Testis (tissue), 2 donors: Measurements from ENCODE around the gene TRAF6.

ENCODE experiments used
- POLR2A ChIP-seq: fragments of 450-650 bp; IDR thresholded peaks from one replicate; pipeline ENCODE4 v1.6.1; 2017; ENCODE audit warnings: antibody characterized with exemption, mild to moderate bottlenecking, moderate library complexity
- TF ChIP-seq, protein P1 (sequence below), 3 experiments: fragments of 450-650 bp in 2 of 3; fragments of 200-600 bp in 1 of 3; sonication (generic) in 1 of 3; IDR thresholded peaks; one replicate each; pipeline ENCODE4 v1.5.1; 2016 to 2019; ENCODE audit warnings: antibody characterized with exemption in 3 of 3, mild to moderate bottlenecking in 2 of 3, moderate library complexity in 1 of 3

DNA sequence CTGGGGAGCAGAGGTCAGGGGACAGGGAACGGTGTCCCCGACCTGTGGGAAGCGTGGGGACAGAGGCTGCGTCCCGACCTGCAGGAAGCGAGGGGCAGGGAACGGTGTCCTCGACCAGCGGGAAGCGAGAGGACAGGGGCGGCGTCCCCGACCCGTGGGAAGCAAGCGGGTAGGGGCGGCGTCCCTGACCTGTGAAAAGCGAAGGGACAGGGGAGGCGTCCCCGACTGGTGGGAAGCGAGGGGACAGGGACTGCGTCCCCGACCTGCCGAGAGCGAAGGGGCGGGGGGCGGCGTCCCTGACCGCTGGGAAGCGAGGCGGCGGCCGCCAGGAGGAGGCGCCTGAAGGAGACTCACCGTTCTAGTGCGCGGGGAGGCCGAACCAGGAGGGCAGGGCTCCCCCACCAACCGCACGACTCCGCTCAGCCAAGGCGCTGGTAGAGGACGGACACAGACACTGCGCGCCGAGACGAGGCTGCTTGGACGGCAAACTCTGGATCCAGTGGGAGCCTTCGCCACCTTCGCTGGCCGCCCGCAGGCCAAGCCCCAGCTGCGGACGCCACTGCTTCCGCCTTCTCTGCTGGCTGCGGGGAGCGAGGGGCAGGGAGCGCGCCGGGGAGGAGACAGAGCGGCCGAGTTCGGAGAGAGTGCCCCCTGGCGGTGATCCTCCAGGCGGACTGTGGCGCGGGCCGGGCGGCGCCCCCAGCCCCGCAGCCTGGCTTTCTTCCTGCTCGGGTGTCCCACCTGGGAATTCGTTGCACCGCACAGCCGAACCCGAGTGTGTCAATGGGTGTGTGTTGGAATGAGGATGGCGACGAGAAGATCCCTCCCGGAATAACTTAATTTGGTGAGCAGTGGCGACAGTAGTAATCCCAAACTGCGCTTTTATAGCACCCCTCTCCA, at the start of gene TRAF6:
- TF ChIP-seq, protein P1, sequence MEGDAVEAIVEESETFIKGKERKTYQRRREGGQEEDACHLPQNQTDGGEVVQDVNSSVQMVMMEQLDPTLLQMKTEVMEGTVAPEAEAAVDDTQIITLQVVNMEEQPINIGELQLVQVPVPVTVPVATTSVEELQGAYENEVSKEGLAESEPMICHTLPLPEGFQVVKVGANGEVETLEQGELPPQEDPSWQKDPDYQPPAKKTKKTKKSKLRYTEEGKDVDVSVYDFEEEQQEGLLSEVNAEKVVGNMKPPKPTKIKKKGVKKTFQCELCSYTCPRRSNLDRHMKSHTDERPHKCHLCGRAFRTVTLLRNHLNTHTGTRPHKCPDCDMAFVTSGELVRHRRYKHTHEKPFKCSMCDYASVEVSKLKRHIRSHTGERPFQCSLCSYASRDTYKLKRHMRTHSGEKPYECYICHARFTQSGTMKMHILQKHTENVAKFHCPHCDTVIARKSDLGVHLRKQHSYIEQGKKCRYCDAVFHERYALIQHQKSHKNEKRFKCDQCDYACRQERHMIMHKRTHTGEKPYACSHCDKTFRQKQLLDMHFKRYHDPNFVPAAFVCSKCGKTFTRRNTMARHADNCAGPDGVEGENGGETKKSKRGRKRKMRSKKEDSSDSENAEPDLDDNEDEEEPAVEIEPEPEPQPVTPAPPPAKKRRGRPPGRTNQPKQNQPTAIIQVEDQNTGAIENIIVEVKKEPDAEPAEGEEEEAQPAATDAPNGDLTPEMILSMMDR (IDR thresholded peaks at IDR 0.05) = peak; percentile 85 to 92 (median 89)
- no peak for TF ChIP-seq POLR2A
